K562 (cell line): ENCODE data around the gene TSR3. TPM values are rescaled to one million over a fixed set of nuclear protein-coding genes. Genes with fewer than 3 reads are reported as not detected.

ENCODE experiments used
- ATAC-seq: fragments of 200-7000 bp; cut with Tn5 transposase; 3 replicates; pipeline ENCODE4 v1.9.1; 2020; ENCODE audit warnings: moderate library complexity
- BruUV-seq: library from RNA; stranded (reverse); fragments of 400-500 nt; replicated peaks from 2 replicates; lab custom pipeline; 2021; lab: Mats Ljungman, UMichigan
- CTCF ChIA-PET: fragments of 300-600 bp; formaldehyde crosslinking; extraction: SDS; loops from one replicate; lab custom pipeline; 2021; ENCODE audit warnings: low intra/inter-chr PET ratio; lab: Yijun Ruan, JAX
- POLR2A ChIA-PET: fragments of 300-600, 350-650 bp; sonication (Branson Sonifier 250); formaldehyde crosslinking; extraction: SDS; loops from one replicate; lab custom pipeline; 2021; ENCODE audit warnings: antibody characterized with exemption, inconsistent platforms; lab: Yijun Ruan, JAX
- DNase-seq, 4 experiments: peaks; one replicate each; pipeline versions ENCODE4 v3.0.0 to v3.0.0-alpha.2; 2011 to 2018; ENCODE audit warnings: low spot score in 3 of 4, mixed read lengths in 3 of 4; ENCODE audit errors: extremely low read depth in 1 of 4
- FAIRE-seq: peaks from 2 replicates; lab custom pipeline; 2011; peaks lifted over from hg19 to GRCh38; lab: Jason Lieb, UNC
- H2AFZ ChIP-seq: 2 replicates; pipeline ENCODE4 v1.6.0; 2011; ENCODE audit warnings: low read depth, low read length, control low read depth, inconsistent platforms
- H3K27ac ChIP-seq: fragments of 200-600 bp; 3 replicates; pipeline ENCODE4 v1.8.0; 2011; ENCODE audit warnings: low read depth, mild to moderate bottlenecking, control low read depth, inconsistent platforms, low read length, moderate library complexity, mixed read lengths; ENCODE audit errors: extremely low read depth
- H3K27me3 ChIP-seq, 2 experiments: fragments of 300-600 bp in 1 of 2; 2 replicates in 1 of 2; 3 replicates in 1 of 2; pipeline versions ENCODE4 v1.6.0 to v1.8.0; 2011; ENCODE audit warnings: inconsistent platforms in 2 of 2, low read length in 2 of 2, mild to moderate bottlenecking in 1 of 2, mixed read lengths in 1 of 2, moderate library complexity in 1 of 2; ENCODE audit not compliant: control insufficient read depth in 2 of 2, insufficient read depth in 2 of 2
- H3K36me3 ChIP-seq: fragments of 300-600 bp; 3 replicates; pipeline ENCODE4 v1.8.0; 2011; ENCODE audit warnings: mild to moderate bottlenecking, low read length, inconsistent platforms; ENCODE audit not compliant: control insufficient read depth, insufficient read depth
- H3K4me1 ChIP-seq, 2 experiments: fragments of 200-600 bp in 1 of 2; replicated peaks in 1 of 2; 2 replicates in 1 of 2; 3 replicates in 1 of 2; pipeline versions ENCODE4 v1.5.1 to v1.8.0; 2011; ENCODE audit warnings: inconsistent platforms in 2 of 2, low read length in 2 of 2, mild to moderate bottlenecking in 1 of 2, mixed read lengths in 1 of 2, moderate library complexity in 1 of 2; ENCODE audit not compliant: control insufficient read depth in 2 of 2, insufficient read depth in 2 of 2
- H3K4me2 ChIP-seq: 2 replicates; pipeline ENCODE4 v1.6.1; 2011; ENCODE audit warnings: low read length, control low read depth, inconsistent platforms, mixed read lengths; ENCODE audit not compliant: insufficient read depth
- H3K4me3 ChIP-seq: fragments of 200-600 bp; sonication (generic), shearing (Covaris generic); 2 replicates; pipeline ENCODE4 v1.5.1; 2016; ENCODE audit warnings: control low read depth, inconsistent platforms
- H3K79me2 ChIP-seq: fragments of 200-600 bp; 3 replicates; pipeline ENCODE4 v1.8.0; 2011; ENCODE audit warnings: low read length, inconsistent platforms; ENCODE audit not compliant: control insufficient read depth, insufficient read depth
- H3K9ac ChIP-seq, 2 experiments: 2 replicates each; pipeline versions ENCODE4 v1.6.0 to v1.6.1; 2011; ENCODE audit warnings: low read depth in 2 of 2, low read length in 2 of 2, control low read depth in 1 of 2, inconsistent platforms in 1 of 2, mild to moderate bottlenecking in 1 of 2, mixed read lengths in 1 of 2; ENCODE audit not compliant: insufficient read depth in 1 of 2
- H3K9me1 ChIP-seq: one replicate; pipeline ENCODE4 v1.6.0; 2011; ENCODE audit warnings: inconsistent platforms, mild to moderate bottlenecking, low read length, moderate library complexity; ENCODE audit not compliant: control insufficient read depth, insufficient read depth
- H3K9me3 ChIP-seq: replicated peaks from 2 replicates; pipeline ENCODE4 v1.5.1; 2011; ENCODE audit warnings: low read depth, low read length, inconsistent platforms; ENCODE audit not compliant: control insufficient read depth, insufficient read depth
- H4K20me1 ChIP-seq: replicated peaks from 2 replicates; pipeline ENCODE4 v1.6.1; 2011; ENCODE audit warnings: low read length, inconsistent platforms, mixed read lengths; ENCODE audit not compliant: control insufficient read depth, insufficient read depth
- CTBP1 ChIP-seq: fragments of 450-650 bp; IDR thresholded peaks from 2 replicates; pipeline ENCODE4 v1.6.1; 2016; ENCODE audit warnings: borderline replicate concordance
- FIP1L1 ChIP-seq: fragments of 200-400 bp; formaldehyde crosslinking; IDR thresholded peaks from 2 replicates; pipeline ENCODE4 v1.6.1; 2018; ENCODE audit warnings: mild to moderate bottlenecking, low read depth, low read length; ENCODE audit not compliant: poor library complexity, severe bottlenecking
- HMGN3 ChIP-seq: IDR thresholded peaks from 2 replicates; pipeline ENCODE4 v1.6.1; 2011; ENCODE audit warnings: borderline replicate concordance, low read depth, mild to moderate bottlenecking, mixed read lengths, low read length; ENCODE audit not compliant: insufficient read length; ENCODE audit errors: extremely low read depth
- JUND ChIP-seq, 2 experiments: IDR thresholded peaks; 2 replicates in 1 of 2; 3 replicates in 1 of 2; pipeline ENCODE4 v1.6.1; 2011; ENCODE audit warnings: borderline replicate concordance in 2 of 2, low read depth in 2 of 2, low read length in 2 of 2, improper control_type of control experiment in 1 of 2, missing biosample characterization in 1 of 2, missing genetic modification characterization in 1 of 2, missing genetic modification reagents in 1 of 2
- POLR2G ChIP-seq: fragments of 200-400 bp; formaldehyde crosslinking; IDR thresholded peaks from 2 replicates; pipeline ENCODE4 v1.6.1; 2017; ENCODE audit warnings: low read depth, mild to moderate bottlenecking, antibody characterized with exemption, low read length, moderate library complexity
- RBFOX2 ChIP-seq: fragments of 200-400 bp; formaldehyde crosslinking; IDR thresholded peaks from 2 replicates; pipeline ENCODE4 v1.6.1; 2017; ENCODE audit warnings: low read depth, mild to moderate bottlenecking, low read length, moderate library complexity
- RBM14 ChIP-seq: fragments of 200-400 bp; formaldehyde crosslinking; IDR thresholded peaks from 2 replicates; pipeline ENCODE4 v1.6.1; 2018; ENCODE audit warnings: low read depth, mild to moderate bottlenecking, low read length, moderate library complexity, borderline replicate concordance; ENCODE audit not compliant: insufficient read depth
- RBM22 ChIP-seq: fragments of 200-400 bp; formaldehyde crosslinking; IDR thresholded peaks from 2 replicates; pipeline ENCODE4 v1.6.1; 2018; ENCODE audit warnings: low read length, low read depth; ENCODE audit not compliant: poor library complexity, severe bottlenecking
- WGBS: fragments of 100-300 bp; shearing (Covaris generic); methylation state at CpG from one replicate; pipeline ENCODE4 v1.1.6; 2016; ENCODE audit warnings: low coverage, mixed read lengths; ENCODE audit not compliant: insufficient coverage; ENCODE audit errors: missing lambda C conversion rate; 5-methylcytosine and 5-hydroxymethylcytosine counted together
- in situ Hi-C: fragments of 300-500 bp; cut with MboI; formaldehyde crosslinking; loops from 4 replicates; pipeline ENCODE4 v1.15.0; 2018; ENCODE audit warnings: inconsistent platforms, mixed read lengths
- intact Hi-C: fragments of 100-400 bp; cut with micrococcal nuclease; formaldehyde crosslinking; loops from 2 replicates; pipeline ENCODE4 v1.14.2; 2022
- polyA plus RNA-seq, 8 experiments: library from polyadenylated mRNA; depleted of rRNA in 4 of 8; stranded (reverse) in 5 of 8; unstranded in 3 of 8; fragments of >200 nt; fragmentation: Nextera tagmentation in 2 of 8; fragmentation: Illumina TruSeq in 1 of 8; extraction: Ambion mirVana in 2 of 8; extraction: Trizol in 1 of 8; gene quantifications; 2 replicates each; pipeline versions ENCODE4 v1.2.1 to v1.2.3, GENCODE V29; 2011 to 2014; ENCODE audit warnings: inconsistent platforms in 1 of 8, missing spikeins in 1 of 8
- total RNA-seq, 7 experiments: library from RNA; depleted of rRNA in 6 of 7; stranded (reverse); fragments of >200 nt in 6 of 7; fragmentation: Illumina TruSeq in 2 of 7; extraction: Trizol in 2 of 7; gene quantifications; 2 replicates each; pipeline versions ENCODE4 v1.2.1 to v1.2.3, GENCODE V29; 2011 to 2021; ENCODE audit warnings: low replicate concordance in 1 of 7
- TF ChIP-seq, protein P1 (sequence below), 2 experiments: IDR thresholded peaks; 2 replicates each; pipeline ENCODE4 v1.6.1; 2012; ENCODE audit warnings: improper control_type of control experiment in 2 of 2, low read depth in 2 of 2, low read length in 2 of 2, borderline replicate concordance in 1 of 2

TSR3 gene
- total and polyA plus RNA-seq, 9 of the 15 experiments (the other 6 are each of a cell fraction or from before 2014, with no cell fraction given) = 1.5 to 74.8 (median 16.5) TPM

- Histone ChIP-seq H3K27me3 (no peaks in the 10 kb centered on the region), H3K27ac (no peak overlapping the region), H3K9me1 (no peaks in the 10 kb centered on the region), H3K4me1 (peaks cover 0 to 56% of the 10 kb centered on the region in 2 experiments; a peak in 3 of 5 replicates), H3K79me2 (peaks cover 17% of the 10 kb centered on the region), H3K9ac (no peak overlapping the region; a peak in 1 of 4 replicates), H2AFZ (no peak overlapping the region), H4K20me1 (0 out of 2 replicates have a peak, but pooled peaks cover 12% of the 10 kb centered on the region), H3K36me3 (peaks cover 68% of the 10 kb centered on the region; the same call in 2 of the 3 replicates), H3K4me2 (no peak overlapping the region), H3K9me3 (no peaks in the 10 kb centered on the region), H3K4me3 (no peak overlapping the region)
- POLR2A ChIA-PET = interaction anchor here (0.7 to 8.1 kb wide), 2 partner anchors 17 to 85 kb away, joined by 3 to 73 read pairs; no protein-coding TSS in a partner anchor
- in situ Hi-C loops (no loop called here), intact Hi-C loops (no loop called here)
- WGBS = 98% methylated on average over 25 of the region's 43 CpGs
- CTCF ChIA-PET = no interaction called here
- ATAC-seq (no peak), DNase-seq (no peak), FAIRE-seq (no peak)
- TF ChIP-seq FIP1L1 (peak; percentile 33), RBM22 (peak; percentile 75), POLR2G (peak; percentile 49), CTBP1 (no peak), HMGN3 (peak; percentile 9), RBFOX2 (peak; percentile 38; the same call in 1 of the 2 replicates), JUND (IDR thresholded peaks at IDR 0.05; ENCODE audit: borderline replicate concordance, low read depth, low read length) (no peak), JUND (tag; IDR thresholded peaks at IDR 0.05; ENCODE audit: borderline replicate concordance, low read depth, low read length) (no peak), RBM14 (0 out of 2 replicates have a peak, but pooled peaks have one; percentile 12)
- TF ChIP-seq, protein P1, sequence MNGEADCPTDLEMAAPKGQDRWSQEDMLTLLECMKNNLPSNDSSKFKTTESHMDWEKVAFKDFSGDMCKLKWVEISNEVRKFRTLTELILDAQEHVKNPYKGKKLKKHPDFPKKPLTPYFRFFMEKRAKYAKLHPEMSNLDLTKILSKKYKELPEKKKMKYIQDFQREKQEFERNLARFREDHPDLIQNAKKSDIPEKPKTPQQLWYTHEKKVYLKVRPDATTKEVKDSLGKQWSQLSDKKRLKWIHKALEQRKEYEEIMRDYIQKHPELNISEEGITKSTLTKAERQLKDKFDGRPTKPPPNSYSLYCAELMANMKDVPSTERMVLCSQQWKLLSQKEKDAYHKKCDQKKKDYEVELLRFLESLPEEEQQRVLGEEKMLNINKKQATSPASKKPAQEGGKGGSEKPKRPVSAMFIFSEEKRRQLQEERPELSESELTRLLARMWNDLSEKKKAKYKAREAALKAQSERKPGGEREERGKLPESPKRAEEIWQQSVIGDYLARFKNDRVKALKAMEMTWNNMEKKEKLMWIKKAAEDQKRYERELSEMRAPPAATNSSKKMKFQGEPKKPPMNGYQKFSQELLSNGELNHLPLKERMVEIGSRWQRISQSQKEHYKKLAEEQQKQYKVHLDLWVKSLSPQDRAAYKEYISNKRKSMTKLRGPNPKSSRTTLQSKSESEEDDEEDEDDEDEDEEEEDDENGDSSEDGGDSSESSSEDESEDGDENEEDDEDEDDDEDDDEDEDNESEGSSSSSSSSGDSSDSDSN (IDR thresholded peaks at IDR 0.05; ENCODE audit: borderline replicate concordance in 1 of 2, low read depth in 2 of 2, low read length in 2 of 2) = no peak
- no TSS peak for BruUV-seq
Measured at GRCh38 chr16:1361685-1362360, 10.1 kb upstream of the TSR3 start.
